AG04450 (cell line): Measurements from ENCODE around the gene CEP250. TPM values are rescaled to one million over a fixed set of nuclear protein-coding genes. Genes with fewer than 3 reads are reported as not detected.

Source experiments
- CTCF ChIA-PET: fragments of 300-600, 350-600 bp; formaldehyde crosslinking; extraction: SDS; loops from one replicate; lab custom pipeline; 2022; ENCODE audit warnings: antibody characterized with exemption, inconsistent platforms; lab: Charles Lee
- POLR2A ChIA-PET: fragments of 350-600 bp; formaldehyde crosslinking; extraction: SDS; loops from one replicate; lab custom pipeline; 2021; ENCODE audit warnings: antibody characterized with exemption, inconsistent platforms; lab: Yijun Ruan, JAX
- DNase-seq: peaks from one replicate; pipeline ENCODE4 v3.0.0-alpha.2; 2011; ENCODE audit warnings: low read depth, low spot score
- H3K27ac ChIP-seq: one replicate; pipeline ENCODE4 v1.5.1; 2012; ENCODE audit warnings: low read depth, low read length, control low read depth
- H3K27me3 ChIP-seq: one replicate; pipeline ENCODE4 v1.6.0; 2012; ENCODE audit warnings: low read length; ENCODE audit not compliant: control insufficient read depth, insufficient read depth
- H3K4me3 ChIP-seq: 2 replicates; pipeline ENCODE4 v1.5.1; 2011; ENCODE audit warnings: mild to moderate bottlenecking, low read depth, low read length, control low read depth
- H3K9me3 ChIP-seq: 2 replicates; pipeline ENCODE4 v1.5.1; 2012; ENCODE audit warnings: low read length; ENCODE audit not compliant: control insufficient read depth, insufficient read depth
- polyA plus RNA-seq: library from polyadenylated mRNA; depleted of rRNA; stranded (reverse); fragments of >200 nt; gene quantifications from 2 replicates; pipeline ENCODE4 v1.2.3, GENCODE V29; 2011
- TF ChIP-seq, protein P1 (sequence below): IDR thresholded peaks from 2 replicates; pipeline ENCODE4 v1.5.1; 2011; ENCODE audit warnings: low read depth, low read length, control low read depth, inconsistent platforms

The CEP250 gene
- polyA plus RNA-seq, 1 experiment = 16.8 TPM

DNA sequence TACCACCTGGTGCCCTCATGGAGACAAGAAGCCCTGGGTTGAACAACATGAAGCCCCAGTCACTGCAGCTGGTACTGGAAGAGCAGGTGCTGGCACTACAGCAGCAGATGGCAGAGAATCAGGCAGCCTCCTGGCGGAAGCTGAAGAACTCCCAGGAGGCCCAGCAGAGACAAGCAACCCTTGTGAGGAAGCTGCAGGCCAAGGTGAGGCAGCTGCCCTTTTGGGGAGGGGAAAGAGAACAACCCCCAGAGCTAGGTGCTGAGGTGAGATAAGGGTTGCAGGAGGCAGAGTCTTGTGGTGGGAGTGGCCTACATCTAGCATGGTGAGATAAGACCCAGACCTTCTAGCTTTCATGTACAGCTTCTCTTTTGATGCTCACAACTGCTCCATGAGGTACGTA, 7.0 kb downstream of the CEP250 start:
- Histone ChIP-seq H3K27ac (no peak overlapping the region), H3K27me3 (no peaks in the 10 kb centered on the region), H3K9me3 (no peaks in the 10 kb centered on the region), H3K4me3 (no peak overlapping the region)
- DNase-seq = no peak
- TF ChIP-seq, protein P1, sequence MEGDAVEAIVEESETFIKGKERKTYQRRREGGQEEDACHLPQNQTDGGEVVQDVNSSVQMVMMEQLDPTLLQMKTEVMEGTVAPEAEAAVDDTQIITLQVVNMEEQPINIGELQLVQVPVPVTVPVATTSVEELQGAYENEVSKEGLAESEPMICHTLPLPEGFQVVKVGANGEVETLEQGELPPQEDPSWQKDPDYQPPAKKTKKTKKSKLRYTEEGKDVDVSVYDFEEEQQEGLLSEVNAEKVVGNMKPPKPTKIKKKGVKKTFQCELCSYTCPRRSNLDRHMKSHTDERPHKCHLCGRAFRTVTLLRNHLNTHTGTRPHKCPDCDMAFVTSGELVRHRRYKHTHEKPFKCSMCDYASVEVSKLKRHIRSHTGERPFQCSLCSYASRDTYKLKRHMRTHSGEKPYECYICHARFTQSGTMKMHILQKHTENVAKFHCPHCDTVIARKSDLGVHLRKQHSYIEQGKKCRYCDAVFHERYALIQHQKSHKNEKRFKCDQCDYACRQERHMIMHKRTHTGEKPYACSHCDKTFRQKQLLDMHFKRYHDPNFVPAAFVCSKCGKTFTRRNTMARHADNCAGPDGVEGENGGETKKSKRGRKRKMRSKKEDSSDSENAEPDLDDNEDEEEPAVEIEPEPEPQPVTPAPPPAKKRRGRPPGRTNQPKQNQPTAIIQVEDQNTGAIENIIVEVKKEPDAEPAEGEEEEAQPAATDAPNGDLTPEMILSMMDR = no peak
- CTCF ChIA-PET = interaction anchor here (1.0 kb wide), 1 partner anchor 15 kb away, joined by 3 read pairs; no protein-coding TSS in a partner anchor
- POLR2A ChIA-PET = interaction anchor here (0.5 to 0.7 kb wide), 2 partner anchors 73 to 153 kb away, joined by 4 read pairs; partner anchors contain the start of gene SPAG4

DNA sequence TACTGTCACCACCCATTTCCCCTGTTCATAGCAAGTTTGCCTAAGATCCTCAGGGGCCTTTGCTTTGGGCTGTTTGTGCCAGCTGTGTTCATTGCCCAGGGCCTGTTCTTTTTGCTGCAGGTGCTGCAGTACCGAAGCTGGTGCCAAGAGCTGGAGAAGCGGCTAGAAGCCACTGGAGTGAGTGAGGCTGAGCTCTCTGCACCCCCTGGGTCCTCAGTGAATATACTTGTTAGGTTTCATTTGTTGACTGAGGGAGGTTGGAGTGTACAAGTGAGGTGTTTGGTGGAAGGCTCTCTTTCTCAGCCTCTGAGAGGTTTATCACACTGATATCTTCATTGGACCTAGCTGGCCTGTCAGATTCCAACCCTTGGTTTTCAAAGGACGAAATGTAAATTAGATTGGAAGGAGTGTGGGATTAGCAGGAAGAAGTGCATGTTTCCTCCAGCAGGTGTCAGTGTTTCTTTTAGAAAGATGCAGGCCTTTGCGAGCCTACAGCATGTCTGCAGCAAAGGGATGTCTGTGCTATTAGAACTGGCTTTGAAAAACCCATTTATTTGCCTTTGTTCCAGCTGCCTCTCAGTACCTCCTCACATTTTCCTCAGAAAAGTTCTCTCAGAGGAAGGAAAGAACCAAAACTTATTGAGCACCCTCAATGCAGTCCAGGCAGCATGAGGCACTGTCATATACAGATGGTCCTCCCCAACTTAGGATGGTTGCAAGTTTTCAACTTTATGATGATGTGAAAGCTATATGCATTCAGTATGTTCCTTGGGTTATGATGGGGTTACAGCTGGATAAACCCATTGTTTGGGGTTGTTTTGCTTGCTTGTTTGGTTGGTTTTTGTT, 8.3 kb downstream of the CEP250 start:
- Histone ChIP-seq H3K27ac (peak overlapping the region; percentile 11), H3K27me3 (no peaks in the 10 kb centered on the region), H3K4me3 (no peak overlapping the region), H3K9me3 (no peaks in the 10 kb centered on the region)
- ChIA-PET POLR2A (no interaction called here), CTCF (interaction anchor here (0.6 to 1.9 kb wide), 15 partner anchors 8 to 491 kb away, joined by 3 to 9 read pairs (median 4); partner anchors contain the start of genes CEP250, GDF5 and SCAND1)
- TF ChIP-seq, protein P1 = peak; percentile 82
- peak; percentile 45 for DNase-seq

DNA sequence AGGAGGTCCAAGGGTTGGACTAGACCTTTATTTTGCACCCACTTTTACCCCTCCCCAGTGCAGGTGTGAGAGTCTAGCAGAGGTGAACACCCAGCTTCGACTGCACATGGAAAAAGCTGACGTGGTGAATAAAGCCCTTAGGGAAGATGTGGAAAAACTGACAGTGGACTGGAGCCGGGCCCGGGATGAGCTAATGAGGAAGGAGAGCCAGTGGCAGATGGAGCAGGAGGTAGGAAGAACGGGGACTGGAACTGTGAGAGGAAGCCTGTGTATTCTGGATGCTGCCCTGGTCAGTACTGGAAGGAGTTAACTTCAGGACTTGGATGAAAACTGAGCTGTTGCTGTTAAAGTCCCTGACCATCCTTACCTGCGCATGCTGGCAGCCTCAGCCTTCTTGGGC, 10.6 kb downstream of the CEP250 start:
- Histone ChIP-seq H3K4me3 (no peak overlapping the region), H3K27me3 (no peaks in the 10 kb centered on the region), H3K9me3 (no peaks in the 10 kb centered on the region), H3K27ac (no peak overlapping the region)
- ChIA-PET CTCF (interaction anchor here (0.5 kb wide), 1 partner anchor 697 kb away, joined by 8 read pairs; no protein-coding TSS in a partner anchor), POLR2A (interaction anchor here (0.9 kb wide), 1 partner anchor 233 kb away, joined by 3 read pairs; the partner anchor contains the start of genes NFS1 and ROMO1)
- no peak for DNase-seq
- TF ChIP-seq, protein P1 = no peak

DNA sequence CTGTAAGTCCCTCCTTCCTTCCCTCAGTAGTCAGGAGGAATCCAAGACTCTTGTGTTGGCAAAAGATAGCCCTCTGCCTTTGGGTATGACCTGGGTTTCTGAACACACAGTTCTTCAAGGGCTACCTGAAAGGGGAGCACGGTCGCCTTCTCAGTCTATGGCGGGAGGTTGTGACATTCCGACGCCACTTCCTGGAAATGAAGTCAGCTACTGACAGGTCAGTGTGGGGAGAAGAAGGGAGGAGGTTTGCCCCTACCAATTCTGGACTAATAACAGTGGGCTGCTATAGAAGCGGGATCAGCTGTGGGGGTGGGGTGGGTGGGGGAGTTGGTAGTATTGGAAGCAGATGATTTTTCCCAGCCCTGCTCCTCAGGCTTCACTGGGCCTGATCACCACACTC, 11.5 kb downstream of the CEP250 start:
- Histone ChIP-seq H3K4me3 (no peak overlapping the region), H3K9me3 (no peaks in the 10 kb centered on the region), H3K27ac (peak overlapping the region; percentile 31), H3K27me3 (no peaks in the 10 kb centered on the region)
- ChIA-PET POLR2A (interaction anchor here (1.9 kb wide), 1 partner anchor 12 kb away, joined by 10 read pairs; the partner anchor contains the start of gene CEP250), CTCF (no interaction called here)
- DNase-seq = no peak
- TF ChIP-seq, protein P1 = no peak
